Keratinocyte (primary cell): ENCODE data around the gene HPS6. TPM values are rescaled to one million over a fixed set of nuclear protein-coding genes. Genes with fewer than 3 reads are reported as not detected.

Experiments
- DNase-seq: peaks from one replicate; pipeline ENCODE4 v3.0.0-alpha.2; 2011; ENCODE audit warnings: low read depth, missing footprints, low spot score
- FAIRE-seq: peaks from 2 replicates; lab custom pipeline; 2011; peaks lifted over from hg19 to GRCh38; lab: Jason Lieb, UNC
- H2AFZ ChIP-seq: 2 replicates; pipeline ENCODE4 v1.6.0; 2012; ENCODE audit warnings: low read length, control low read depth, inconsistent platforms; ENCODE audit not compliant: control insufficient read depth
- H3K27ac ChIP-seq: 2 replicates; pipeline ENCODE4 v1.5.1; 2011; ENCODE audit warnings: low read length; ENCODE audit not compliant: control insufficient read depth, insufficient read depth
- H3K27me3 ChIP-seq: 3 replicates; pipeline ENCODE4 v1.6.0; 2011; ENCODE audit warnings: low read length; ENCODE audit not compliant: control insufficient read depth, insufficient read depth; ENCODE audit errors: extremely low read depth
- H3K36me3 ChIP-seq, 2 experiments: 2 replicates in 1 of 2; 3 replicates in 1 of 2; pipeline ENCODE4 v1.5.1; 2011; ENCODE audit warnings: low read length in 2 of 2, mild to moderate bottlenecking in 1 of 2; ENCODE audit not compliant: control insufficient read depth in 2 of 2, insufficient read depth in 2 of 2; ENCODE audit errors: extremely low read depth in 1 of 2
- H3K4me1 ChIP-seq: 3 replicates; pipeline ENCODE4 v1.5.1; 2011; ENCODE audit warnings: low read length; ENCODE audit not compliant: control insufficient read depth, insufficient read depth; ENCODE audit errors: extremely low read depth
- H3K4me2 ChIP-seq: 3 replicates; pipeline ENCODE4 v1.6.0; 2011; ENCODE audit warnings: low read depth, low read length; ENCODE audit not compliant: control insufficient read depth, insufficient read depth; ENCODE audit errors: extremely low read depth
- H3K4me3 ChIP-seq, 3 experiments: fragments of 200-600 bp in 1 of 3; sonication (generic) in 1 of 3; 2 replicates in 2 of 3; 3 replicates in 1 of 3; pipeline ENCODE4 v1.5.1; 2011 to 2016; ENCODE audit warnings: low read length in 3 of 3, mild to moderate bottlenecking in 3 of 3, control low read depth in 2 of 3, inconsistent platforms in 1 of 3, low read depth in 1 of 3, mixed read lengths in 1 of 3, mixed run types in 1 of 3, moderate library complexity in 1 of 3; ENCODE audit not compliant: control insufficient read depth in 2 of 3, insufficient read depth in 2 of 3; ENCODE audit errors: extremely low read depth in 1 of 3
- H3K79me2 ChIP-seq: 2 replicates; pipeline ENCODE4 v1.6.0; 2012; ENCODE audit warnings: low read length; ENCODE audit not compliant: control insufficient read depth, insufficient read depth
- H3K9ac ChIP-seq: 3 replicates; pipeline ENCODE4 v1.6.0; 2011; ENCODE audit warnings: low read length; ENCODE audit not compliant: control insufficient read depth, insufficient read depth; ENCODE audit errors: extremely low read depth
- H3K9me1 ChIP-seq: 3 replicates; pipeline ENCODE4 v1.6.0; 2011; ENCODE audit warnings: low read length; ENCODE audit not compliant: control insufficient read depth, insufficient read depth; ENCODE audit errors: extremely low read depth
- H3K9me3 ChIP-seq: 2 replicates; pipeline ENCODE4 v1.5.1; 2012; ENCODE audit warnings: low read depth, low read length; ENCODE audit not compliant: control insufficient read depth
- H4K20me1 ChIP-seq: 3 replicates; pipeline ENCODE4 v1.6.0; 2011; ENCODE audit warnings: low read length; ENCODE audit not compliant: control insufficient read depth, insufficient read depth; ENCODE audit errors: extremely low read depth
- EZH2 ChIP-seq: IDR thresholded peaks from one replicate; pipeline ENCODE4 v1.6.1; 2012; ENCODE audit warnings: inconsistent platforms, mild to moderate bottlenecking, low read length, moderate library complexity
- dilution Hi-C: fragments of 300-500 bp; cut with MboI; formaldehyde crosslinking; loops from one replicate; pipeline ENCODE4 v1.7.0; 2020; ENCODE audit warnings: low sequenced_read_pairs; ENCODE audit not compliant: extremely low pct_ligation_motif_present
- polyA plus RNA-seq, 5 experiments: library from polyadenylated mRNA; depleted of rRNA in 3 of 5; stranded (reverse) in 3 of 5; stranded (forward) in 1 of 5; unstranded in 1 of 5; fragments of >200 nt; gene quantifications; 1 replicate in 1 of 5; 2 replicates in 3 of 5; 3 replicates in 1 of 5; pipeline versions ENCODE4 v1.2.1 to v1.2.3, GENCODE V29; 2011 to 2012; ENCODE audit warnings: missing spikeins in 2 of 5, low read depth in 1 of 5, low replicate concordance in 1 of 5
- TF ChIP-seq, protein P1 (sequence below), 3 experiments: IDR thresholded peaks in 1 of 3; conservative IDR thresholded peaks in 1 of 3; optimal IDR thresholded peaks in 1 of 3; 2 replicates in 2 of 3; 3 replicates in 1 of 3; pipeline versions ENCODE3 to v1.5.1; 2011; ENCODE audit warnings: low read length in 3 of 3, mild to moderate bottlenecking in 3 of 3, moderate library complexity in 2 of 3, control low read depth in 1 of 3, inconsistent platforms in 1 of 3; ENCODE audit not compliant: insufficient read depth in 2 of 3; ENCODE audit errors: extremely low read depth in 1 of 3

The HPS6 gene
- polyA plus RNA-seq, 1 donor (not counting 4 experiments of a cell fraction or from before 2014, with no cell fraction given), result 8.6 TPM

DNA sequence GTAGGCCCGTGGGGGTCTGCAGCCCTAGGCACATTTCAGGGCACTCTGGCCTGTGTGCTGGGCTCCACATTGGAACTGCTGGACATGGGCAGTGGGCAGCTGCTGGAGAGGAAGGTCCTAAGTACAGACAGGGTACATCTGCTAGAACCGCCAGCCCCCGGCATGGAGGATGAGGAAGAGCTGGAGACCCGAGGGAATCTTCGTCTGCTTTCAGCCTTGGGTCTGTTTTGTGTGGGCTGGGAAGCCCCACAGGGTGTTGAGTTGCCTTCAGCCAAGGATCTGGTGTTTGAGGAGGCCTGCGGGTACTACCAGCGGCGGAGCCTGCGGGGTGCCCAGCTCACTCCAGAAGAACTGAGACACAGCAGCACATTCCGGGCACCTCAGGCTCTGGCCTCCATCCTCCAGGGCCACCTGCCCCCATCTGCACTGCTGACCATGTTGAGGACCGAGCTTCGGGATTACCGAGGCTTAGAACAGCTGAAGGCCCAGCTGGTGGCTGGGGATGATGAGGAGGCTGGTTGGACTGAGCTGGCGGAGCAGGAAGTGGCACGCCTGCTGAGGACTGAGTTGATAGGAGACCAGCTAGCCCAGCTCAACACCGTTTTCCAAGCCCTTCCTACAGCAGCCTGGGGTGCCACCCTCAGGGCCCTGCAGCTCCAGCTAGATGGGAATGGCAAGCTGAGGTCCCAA lies 1.4 kb downstream of the HPS6 start:
- Histone ChIP-seq H2AFZ (no peak overlapping the region), H3K9me3 (no peaks in the 10 kb centered on the region), H3K79me2 (peaks cover 37% of the 10 kb centered on the region), H3K9ac (peak overlapping the region; percentile 86), H3K36me3 (peaks cover 1 to 19% of the 10 kb centered on the region in 2 experiments), H3K27ac (no peak overlapping the region), H3K9me1 (no peaks in the 10 kb centered on the region), H3K4me1 (peaks cover 22% of the 10 kb centered on the region), H4K20me1 (peaks cover 2% of the 10 kb centered on the region), H3K4me2 (peak overlapping the region; percentile 90), H3K27me3 (no peaks in the 10 kb centered on the region), H3K4me3 (peak overlapping the region; percentile 76 to 85 (median 82))
- FAIRE-seq (no peak), DNase-seq (no peak)
- TF ChIP-seq, protein P1, sequence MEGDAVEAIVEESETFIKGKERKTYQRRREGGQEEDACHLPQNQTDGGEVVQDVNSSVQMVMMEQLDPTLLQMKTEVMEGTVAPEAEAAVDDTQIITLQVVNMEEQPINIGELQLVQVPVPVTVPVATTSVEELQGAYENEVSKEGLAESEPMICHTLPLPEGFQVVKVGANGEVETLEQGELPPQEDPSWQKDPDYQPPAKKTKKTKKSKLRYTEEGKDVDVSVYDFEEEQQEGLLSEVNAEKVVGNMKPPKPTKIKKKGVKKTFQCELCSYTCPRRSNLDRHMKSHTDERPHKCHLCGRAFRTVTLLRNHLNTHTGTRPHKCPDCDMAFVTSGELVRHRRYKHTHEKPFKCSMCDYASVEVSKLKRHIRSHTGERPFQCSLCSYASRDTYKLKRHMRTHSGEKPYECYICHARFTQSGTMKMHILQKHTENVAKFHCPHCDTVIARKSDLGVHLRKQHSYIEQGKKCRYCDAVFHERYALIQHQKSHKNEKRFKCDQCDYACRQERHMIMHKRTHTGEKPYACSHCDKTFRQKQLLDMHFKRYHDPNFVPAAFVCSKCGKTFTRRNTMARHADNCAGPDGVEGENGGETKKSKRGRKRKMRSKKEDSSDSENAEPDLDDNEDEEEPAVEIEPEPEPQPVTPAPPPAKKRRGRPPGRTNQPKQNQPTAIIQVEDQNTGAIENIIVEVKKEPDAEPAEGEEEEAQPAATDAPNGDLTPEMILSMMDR (optimal IDR thresholded peaks at IDR 0.05 in 1 of 3, IDR thresholded peaks at IDR 0.05 in 1 of 3, conservative IDR thresholded peaks at IDR 0.05 in 1 of 3; ENCODE audit: extremely low read depth in 1 of 3, insufficient read depth in 2 of 3, low read length in 3 of 3), result no peak
- TF ChIP-seq EZH2, result no peak
- dilution Hi-C loops, result no loop called here

DNA sequence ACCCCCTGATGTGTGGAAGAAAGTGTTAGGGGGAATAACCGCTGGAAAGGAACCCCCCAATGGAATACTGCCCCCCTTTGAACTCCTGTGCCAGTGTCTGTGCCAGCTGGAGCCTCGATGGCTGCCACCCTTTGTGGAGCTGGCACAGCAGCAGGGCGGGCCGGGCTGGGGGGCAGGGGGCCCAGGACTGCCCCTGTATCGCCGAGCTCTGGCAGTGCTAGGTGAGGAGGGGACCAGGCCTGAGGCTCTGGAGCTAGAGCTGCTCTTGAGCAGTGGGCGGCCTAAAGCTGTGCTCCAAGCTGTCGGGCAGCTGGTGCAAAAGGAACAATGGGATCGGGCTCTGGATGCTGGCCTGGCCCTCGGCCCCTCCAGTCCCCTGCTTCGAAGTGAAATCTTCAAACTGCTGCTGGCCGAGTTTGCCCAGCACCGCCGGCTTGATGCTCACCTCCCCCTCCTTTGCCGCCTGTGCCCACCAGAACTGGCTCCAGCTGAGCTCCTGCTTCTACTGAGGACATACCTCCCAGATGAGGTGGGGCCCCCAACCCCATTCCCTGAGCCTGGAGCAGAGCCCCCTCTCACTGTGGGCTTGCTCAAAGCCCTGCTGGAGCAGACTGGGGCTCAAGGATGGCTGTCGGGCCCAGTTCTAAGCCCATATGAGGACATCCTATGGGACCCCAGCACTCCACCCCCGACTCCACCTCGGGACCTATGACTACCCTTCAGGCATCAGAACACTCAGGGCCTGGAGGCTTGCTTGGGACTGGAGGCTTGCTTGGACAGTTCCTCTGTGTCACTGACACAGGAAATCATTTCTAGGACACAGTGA lies 2.2 kb downstream of the HPS6 start:
- dilution Hi-C loops, result no loop called here
- H3K4me1 ChIP-seq, result peaks cover 22% of the 10 kb centered on the region
- H3K4me3 ChIP-seq, result peak overlapping the region in 1 of 3 experiments; percentile 76
- H3K27me3 ChIP-seq, result no peaks in the 10 kb centered on the region
- no peak for TF ChIP-seq EZH2
- TF ChIP-seq, protein P1 (optimal IDR thresholded peaks at IDR 0.05 in 1 of 3, IDR thresholded peaks at IDR 0.05 in 1 of 3, conservative IDR thresholded peaks at IDR 0.05 in 1 of 3; ENCODE audit: extremely low read depth in 1 of 3, insufficient read depth in 2 of 3, low read length in 3 of 3), result no peak
- no peaks in the 10 kb centered on the region for H3K9me3 ChIP-seq
- peaks cover 37% of the 10 kb centered on the region for H3K79me2 ChIP-seq
- H3K36me3 ChIP-seq, result peaks cover 1 to 19% of the 10 kb centered on the region in 2 experiments
- peak overlapping the region; percentile 90 for H3K4me2 ChIP-seq
- H3K9me1 ChIP-seq, result no peaks in the 10 kb centered on the region
- H3K9ac ChIP-seq, result no peak overlapping the region
- peaks cover 2% of the 10 kb centered on the region for H4K20me1 ChIP-seq
- DNase-seq (no peak), FAIRE-seq (no peak)
- H3K27ac ChIP-seq, result no peak overlapping the region
- no peak overlapping the region for H2AFZ ChIP-seq
